Measurements from ENCODE around the gene EIF1AX.
"Not testable (repeated sequence)": the region's sequence is repeated elsewhere in the genome, so short reads cannot be mapped to it uniquely, and the experiment has no call there.

EIF1AX gene, protein sequence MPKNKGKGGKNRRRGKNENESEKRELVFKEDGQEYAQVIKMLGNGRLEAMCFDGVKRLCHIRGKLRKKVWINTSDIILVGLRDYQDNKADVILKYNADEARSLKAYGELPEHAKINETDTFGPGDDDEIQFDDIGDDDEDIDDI

DNA sequence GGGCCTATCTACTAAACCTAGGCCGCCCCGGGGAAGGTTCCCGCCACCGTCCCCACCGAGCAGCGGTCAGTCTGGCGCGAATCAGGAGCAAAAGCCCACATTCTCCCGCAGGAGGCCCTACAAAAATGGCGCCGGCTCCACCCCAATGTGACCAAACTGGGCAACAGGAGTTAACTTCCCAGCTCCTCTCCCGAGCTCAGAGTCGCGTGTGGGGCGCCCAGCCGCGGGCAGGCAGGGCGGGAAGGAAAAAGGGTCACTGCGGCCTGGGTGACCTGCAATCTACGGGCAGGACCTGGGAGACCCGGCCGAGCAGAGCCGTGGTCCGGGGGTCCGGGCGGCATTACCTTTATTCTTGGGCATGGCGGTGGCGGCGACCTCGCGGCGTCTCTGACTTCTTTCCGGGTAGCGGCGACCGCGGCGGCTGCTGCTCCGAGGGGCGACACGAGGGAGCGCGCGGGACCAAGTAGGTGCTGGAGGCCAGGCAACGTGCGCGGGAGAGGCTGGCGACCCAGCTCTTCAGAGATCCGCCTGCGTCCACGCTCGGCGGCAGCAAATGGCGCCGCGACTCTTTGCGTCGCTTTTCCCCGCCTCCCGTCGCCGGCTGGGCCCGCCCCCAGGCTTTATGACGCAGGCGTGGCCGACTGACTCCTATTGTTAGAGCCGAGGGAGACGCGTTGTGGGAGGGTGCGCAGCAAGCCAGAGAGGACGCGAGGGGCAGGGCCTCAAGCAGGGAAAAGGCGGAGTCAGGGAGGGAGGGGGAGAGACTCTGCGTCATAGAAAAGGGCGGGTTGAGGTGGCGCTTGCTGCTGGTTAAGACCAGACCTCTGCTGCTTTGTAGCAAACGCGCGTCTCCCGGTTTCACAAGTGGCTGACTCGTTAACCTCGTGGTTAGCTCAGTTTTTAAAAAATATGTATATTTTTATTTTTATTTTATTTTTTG lies at the start of gene EIF1AX:
TSS of gene EIF1AX (minus strand) at position 558 of the 940 bp plus-strand sequence. CDS start at position 360, 198 bp downstream.
- peak; percentile 80 for DNase-seq

DNA sequence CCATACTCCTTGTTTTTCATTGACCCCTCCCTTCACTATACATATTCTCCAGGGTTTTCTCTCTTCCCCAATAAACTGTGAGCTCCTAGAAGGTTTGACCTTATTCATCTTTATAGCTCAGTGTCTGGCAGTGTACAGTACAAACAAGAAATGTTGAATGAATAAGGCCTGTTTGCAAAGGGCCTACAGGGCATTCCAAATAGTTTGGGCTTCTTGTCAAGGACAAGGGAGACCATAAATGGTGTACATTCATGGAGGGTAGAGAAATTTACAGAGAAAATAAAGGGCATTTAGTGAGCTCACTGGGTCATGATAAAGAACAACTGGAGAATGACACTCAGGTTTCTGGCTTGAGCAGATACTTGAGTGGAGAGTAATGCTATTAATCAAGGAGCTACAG lies 47.5 kb upstream of the EIF1AX start:
- no peak for DNase-seq

DNA sequence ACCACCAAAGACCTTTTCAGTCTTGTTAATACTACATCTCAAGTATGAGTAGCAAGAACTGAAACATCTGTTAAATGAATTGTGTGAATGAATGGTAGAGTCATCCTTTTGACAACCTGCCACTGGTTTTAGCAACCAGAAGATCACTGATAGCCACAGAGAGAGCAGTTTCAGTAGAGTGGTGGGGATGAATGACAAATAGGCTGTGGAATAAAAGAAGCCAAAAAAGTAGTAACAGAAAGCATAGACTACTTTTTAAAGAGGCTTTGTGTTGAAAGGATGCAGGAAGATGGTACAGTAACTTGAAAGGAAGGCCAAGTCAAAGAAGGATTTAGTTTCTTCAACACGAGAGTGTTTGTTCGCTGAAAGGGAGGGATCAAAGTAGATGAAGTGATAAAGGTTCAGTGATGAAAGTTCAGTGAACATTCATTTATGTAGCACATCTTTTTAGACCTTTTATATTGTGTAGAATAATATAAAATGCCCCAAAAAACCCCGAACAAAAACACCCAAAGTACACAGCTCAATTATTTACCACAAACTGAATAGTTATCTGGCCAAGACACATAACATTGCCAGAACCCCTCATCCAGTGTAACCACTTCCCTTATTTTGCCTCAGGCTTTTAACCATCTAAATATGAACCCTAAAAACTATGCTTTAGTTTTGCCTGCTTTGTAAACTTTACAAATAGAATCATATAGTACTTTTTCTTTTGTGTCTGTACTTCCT lies 40.1 kb upstream of the EIF1AX start:
- DNase-seq: no peak

DNA sequence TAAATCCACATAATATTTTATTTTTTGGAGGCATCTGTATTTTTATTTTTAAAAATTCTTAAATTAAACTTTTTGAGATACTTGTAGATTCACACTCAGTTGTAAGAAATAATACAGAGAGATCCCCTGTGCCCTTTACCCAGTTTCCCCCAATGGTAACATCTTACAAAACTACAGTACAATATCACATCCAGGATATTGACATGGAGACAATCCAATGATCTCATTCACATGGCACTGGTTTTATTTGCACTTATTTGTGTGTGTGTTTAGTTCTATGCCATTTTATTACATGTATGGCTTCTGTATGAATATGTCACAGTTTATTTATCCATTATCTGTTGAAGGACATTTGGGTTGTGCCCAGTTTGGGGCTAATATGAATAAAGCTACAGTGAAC lies 35.5 kb upstream of the EIF1AX start:
- no peak for DNase-seq

DNA sequence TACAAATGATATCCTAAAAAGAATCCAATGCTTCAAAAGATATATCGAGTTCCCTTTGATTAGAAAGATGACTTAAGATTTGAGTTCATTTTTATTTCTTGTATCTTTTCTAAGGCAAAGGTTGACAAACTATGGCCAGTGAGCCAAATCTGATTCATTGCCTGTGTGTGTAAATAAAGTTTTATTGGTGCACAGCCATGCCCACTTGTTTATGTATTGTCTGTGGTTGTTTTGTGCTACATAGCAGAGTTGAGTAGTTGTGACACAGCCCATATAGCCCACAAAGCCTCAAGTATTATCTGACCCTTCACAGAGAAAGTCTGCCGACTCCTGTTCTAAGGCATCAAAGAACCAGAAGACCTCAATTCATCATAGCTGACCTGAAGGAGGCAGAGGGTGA lies 32.2 kb upstream of the EIF1AX start:
- no peak for DNase-seq

DNA sequence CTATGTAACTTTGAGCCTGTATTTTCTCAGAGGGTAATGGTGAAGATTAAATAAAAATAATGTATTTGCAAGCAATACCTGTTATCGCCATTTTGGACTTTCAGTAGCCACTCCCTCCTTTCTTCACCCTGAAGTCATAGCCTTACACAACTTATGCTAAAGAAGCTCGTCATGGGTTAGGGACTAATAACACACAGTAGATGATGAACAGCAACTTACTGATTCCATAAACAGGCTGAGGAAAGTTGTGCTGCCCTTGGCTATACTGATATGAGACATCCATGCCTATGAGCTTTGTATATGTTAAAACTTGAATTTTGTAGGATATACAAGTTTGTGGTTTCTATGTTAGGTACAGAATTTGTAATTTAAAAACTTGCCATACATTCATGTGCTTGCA lies 31.7 kb upstream of the EIF1AX start:
- no peak for DNase-seq

DNA sequence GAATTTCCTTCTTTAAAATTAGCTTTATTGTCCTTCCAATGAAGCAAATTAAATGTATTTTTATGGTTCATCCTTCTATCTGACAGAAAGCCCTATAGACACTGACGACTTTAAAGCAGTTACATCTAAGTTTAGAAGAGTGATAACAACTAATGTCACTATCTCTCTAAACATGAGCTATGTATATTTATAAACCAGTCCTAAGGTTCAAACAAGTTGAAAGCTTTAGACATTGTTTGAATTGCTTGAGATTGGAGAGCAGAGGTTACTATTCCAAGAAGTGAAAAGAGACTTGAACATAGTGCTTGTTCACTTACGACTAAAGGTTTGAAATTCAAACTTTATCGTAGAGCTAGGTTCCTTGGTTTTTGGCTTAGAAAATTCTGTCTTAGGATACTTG lies 30.2 kb upstream of the EIF1AX start:
- DNase-seq: no peak

DNA sequence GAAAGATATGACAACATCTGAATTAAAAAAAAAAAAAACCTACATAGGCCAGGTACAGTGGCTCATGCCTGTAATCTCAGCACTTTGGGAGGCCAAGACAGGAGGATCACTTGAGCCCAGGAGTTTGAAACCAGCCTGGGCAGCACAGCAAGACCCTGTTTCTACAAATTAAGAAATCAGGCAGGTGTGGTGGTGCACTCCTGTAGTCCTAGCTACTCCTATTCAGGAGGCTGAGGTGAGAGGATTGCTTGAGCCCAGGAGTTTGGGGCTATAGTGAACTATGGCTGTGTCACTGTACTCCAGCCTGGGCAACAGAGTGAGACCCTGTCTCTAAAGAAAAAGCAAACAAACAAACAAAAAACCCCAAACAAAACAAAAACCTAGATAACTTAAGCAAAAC lies 20.9 kb upstream of the EIF1AX start:
- DNase-seq: not testable (repeated sequence)

DNA sequence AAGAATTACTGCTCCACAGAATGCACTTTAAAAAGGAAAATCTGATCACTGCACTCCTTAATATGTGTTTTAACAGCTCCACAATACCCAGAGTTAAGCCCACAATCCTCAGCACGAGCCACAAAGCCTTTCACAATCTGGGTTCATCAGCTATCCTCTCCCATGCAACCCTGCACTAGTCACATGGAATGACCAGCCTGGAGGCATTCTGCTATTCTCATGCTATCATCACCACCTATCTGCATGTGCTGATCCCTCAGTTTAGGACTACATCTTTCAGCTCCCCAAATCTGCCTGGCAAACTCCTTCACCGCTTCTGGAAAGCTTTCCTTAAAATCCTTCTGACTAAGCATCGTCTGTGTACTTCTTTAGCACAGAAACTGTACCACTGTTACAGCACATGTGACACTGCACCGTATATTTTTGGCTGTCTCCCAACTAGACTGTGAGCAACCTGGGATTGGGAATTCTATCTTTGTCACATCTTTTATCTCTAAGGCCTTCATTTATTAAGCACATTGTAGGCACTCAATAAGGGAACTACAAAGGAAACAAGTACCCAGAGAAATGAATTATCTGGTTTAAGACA lies 18.3 kb upstream of the EIF1AX start:
- DNase-seq: no peak

DNA sequence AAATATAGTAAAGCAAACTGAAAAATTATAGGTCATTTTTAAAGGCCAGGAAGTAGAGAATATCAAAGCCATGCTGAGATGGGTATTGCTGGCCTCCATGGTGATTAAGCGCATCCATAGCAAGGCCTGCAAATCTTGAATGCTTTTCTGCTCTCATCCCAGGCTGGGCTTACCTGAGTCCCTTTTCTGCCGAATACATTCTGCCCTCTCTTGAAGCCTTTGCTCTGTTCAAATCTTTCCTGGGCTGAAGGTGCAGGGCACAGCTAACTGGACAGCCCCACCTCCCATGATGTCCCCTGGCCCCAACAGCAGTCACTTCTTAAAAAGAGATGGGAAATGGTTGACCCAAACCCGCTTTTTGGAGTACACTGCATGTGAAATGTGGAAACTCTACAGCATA lies 10.1 kb upstream of the EIF1AX start:
- no peak for DNase-seq

DNA sequence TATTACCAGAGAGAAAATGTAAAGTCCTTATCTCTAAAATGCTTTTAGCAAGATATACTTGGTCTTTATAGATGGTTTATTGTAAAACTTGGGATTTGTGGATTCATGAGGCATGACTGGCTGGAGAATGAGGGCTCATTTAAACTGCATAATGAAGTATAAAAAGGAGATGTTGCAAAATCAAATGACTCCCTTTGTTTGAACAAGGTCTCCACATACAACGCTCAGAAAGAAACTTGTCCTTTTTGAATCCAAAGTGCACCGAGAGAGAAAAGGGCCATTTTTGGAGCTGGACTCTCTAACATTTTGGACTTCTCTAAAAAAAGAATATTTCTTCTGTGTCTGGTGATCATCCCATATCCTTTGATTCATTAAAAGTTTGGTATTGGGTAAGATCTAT lies 7.7 kb upstream of the EIF1AX start:
- DNase-seq: no peak

DNA sequence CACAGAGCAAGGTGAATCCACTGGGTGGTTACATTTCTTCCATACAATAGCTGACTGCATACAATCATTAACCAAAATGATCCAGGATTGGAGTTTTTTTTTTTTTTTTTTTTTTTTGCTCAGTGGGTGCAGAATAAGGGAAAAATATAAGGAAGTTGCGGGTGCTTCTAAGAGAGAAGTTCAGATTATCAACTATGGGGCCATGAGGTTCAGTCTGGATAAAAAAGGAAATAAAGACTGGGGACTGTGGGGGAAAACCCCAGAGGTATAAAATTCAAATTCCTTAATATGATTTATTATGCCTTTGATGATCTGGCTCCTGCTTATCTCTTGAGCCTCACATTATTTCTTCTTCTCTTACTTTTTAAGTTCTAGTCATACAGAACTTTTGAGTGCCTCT lies 5.9 kb upstream of the EIF1AX start:
- no peak for DNase-seq

DNA sequence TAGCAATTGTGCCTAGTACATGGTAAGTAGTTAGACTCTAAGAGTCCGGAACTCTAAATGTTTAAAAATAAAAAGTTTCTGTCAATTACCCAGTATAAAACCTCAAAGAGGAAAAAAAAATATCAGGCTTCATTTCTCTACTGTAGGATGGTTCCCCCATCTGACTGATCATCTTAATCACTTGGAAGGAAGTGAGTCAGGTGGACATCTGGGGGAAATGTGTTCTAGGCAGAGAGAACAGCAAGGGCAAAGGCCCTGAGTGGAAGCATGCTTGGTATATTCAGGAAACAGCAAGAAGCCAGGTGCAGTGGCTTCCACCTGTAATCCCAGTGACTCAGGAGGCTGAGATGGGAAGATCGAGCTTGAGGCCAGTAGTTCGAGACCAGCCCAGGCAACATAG lies 2.9 kb upstream of the EIF1AX start:
- DNase-seq: no peak

DNA sequence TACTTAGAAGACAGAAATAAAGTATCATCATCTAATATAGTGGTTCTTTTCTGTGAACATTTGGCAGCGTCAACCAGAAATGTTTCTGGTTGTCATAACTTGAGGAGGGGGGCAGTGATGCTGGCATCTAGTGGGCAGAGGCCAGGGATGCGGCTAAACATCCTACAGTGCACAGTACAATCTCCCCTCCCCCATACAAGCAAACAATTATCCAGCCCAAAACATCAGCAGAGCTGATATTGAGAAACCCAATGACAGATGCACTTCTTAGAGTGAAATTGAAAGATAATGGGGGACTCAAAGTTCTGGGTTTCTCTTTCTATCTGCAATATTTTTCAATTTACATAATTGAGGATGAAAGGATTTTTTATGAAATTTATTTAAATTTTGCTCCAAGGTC lies 1.9 kb upstream of the EIF1AX start:
- no peak for DNase-seq

DNA sequence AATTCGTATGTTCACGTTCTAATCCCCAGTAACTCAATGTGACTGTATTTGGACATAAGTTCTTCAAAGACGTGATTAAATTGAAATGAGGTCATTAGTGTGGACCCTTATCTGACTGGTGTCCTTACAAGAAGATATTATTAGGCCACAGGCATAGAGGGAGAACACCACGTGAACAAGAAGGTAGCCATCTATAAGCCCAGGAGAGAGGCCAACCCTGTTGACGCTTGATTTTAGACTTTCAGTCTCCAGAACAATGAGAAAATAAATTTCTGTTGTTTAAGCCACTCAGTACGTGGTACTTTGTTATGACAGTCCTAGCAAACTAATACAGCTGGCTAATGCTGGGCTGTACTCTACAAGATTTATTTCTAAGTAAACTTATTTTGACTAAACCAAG lies 1.5 kb upstream of the EIF1AX start:
- DNase-seq: no peak

DNA sequence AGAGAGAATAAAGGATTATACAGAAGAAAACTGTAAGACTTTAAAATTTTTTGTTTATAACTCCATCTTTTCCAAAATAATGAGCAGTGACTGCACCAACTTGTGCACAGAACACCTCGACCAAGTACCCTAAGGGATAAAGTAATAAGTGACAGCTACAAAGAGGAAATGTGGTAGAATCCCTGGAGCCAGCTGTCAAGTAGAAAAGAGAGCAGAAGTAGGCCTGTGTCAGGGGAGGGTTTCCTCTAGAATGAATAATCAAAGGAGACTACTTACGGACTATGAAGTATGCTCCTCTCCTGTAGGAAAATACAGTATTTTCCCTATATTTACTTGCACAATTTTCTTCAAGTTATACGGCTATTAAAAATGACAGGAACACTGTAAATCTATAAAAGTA lies 1.2 kb downstream of the EIF1AX start:
- DNase-seq: no peak

DNA sequence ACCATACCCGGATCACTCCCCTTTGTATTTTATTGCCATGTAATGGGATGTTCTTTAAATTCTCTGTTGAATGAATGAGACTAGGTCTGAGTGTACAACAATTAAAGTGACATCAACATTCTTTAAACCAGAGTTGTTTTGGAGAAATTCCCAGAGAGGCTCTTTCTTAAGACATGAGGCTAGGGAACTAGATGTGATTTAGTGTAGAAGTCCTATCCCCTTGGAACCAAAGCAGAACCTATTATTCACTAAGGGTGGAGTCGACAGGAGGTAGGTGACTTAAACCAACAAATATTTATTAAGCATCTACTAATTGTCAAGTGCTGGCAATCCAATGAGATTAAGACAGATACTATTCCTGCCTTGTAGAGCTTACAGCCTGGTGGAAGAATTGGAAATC lies 1.7 kb downstream of the EIF1AX start:
- DNase-seq: no peak

DNA sequence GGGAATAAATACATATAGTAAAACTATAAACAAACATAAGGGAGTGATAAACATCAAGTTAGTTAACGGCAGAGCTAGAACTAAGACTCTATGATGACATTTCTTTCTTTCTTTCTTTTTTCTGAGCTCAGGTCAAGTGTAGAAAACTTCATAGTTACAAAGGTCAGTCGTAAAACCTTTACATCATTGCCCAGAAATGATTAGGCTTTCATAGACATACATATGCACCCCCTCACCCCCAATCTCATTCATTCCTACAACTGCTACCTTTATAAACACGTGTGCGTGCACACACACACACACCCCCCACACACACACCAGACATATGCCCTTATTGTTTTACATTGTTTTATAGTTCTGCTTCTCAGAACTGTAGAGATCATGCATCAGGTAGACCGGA lies 5.7 kb downstream of the EIF1AX start:
- no peak for DNase-seq

DNA sequence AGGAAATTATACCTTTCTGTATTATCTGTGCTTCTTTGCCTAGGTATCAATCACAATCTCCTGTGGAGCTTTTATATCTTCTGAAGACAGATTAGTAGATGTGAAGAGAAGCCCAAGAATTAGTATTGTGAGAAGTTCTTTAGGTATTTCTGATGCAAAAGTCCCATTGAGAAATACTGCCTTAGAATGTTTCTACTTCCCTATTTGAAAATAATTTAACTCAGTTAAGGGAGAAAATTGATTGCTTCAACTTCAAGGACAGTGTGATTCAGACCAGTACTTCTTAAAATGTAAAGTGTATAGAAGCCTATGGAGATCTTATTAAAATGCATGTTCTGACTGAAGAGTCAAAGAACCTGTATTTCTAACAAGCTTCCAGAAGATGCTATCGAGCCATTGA lies 9.0 kb downstream of the EIF1AX start:
- no peak for DNase-seq

DNA sequence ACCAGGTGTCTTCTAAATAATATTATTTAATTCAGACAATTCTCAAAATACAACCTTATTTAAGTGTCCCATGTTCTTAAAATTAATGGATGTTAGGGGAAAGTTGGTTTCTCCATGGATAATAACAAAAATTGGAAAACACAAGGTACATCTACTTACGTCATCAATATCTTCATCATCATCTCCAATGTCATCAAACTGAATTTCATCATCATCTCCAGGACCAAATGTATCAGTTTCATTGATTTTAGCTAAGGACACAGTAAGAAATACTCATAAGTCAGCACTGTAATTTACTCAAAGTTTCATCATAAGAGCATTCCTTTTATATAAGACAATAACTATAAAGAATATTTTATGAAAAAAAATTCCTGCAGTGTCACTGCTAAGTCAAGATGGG lies 11.3 kb downstream of the EIF1AX start:
- DNase-seq: no peak

DNA sequence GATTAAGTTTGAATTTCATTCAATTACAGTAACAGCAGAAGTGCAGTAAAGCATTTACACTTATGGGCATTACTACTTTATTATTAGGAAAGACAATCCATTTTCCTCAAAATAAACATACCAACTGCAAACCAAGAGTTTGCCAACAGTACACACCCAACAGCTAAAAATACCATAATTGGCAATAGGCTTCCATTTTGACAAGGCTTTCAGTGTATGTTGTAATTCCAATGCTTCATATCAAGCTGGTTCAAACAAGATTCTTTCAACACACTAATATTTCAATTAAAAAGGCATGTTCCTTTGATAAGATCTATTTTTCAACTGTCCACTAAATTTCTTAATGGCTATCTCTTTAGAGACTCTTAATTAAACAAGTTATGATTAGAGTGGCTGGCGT lies 12.1 kb downstream of the EIF1AX start:
- DNase-seq: no peak

DNA sequence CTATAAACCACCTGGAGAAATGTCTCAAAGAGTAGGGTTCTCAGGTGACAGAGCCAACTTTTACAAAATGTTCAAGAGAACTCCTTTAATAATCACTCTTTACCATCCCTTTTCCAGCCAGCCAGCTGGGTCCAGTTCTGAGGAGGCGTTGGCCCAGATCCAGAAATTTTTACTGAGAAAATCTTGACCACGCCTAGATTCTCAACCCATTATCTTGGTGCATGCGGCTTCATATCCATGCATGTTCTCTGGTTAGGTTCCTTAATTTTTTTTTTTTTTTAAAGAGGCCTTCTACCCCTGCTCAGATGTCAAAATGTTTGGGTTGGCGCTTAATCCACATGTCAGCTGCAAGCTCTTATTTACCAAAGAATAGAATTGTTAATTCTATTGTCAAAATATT lies 13.0 kb downstream of the EIF1AX start:
- no peak for DNase-seq

DNA sequence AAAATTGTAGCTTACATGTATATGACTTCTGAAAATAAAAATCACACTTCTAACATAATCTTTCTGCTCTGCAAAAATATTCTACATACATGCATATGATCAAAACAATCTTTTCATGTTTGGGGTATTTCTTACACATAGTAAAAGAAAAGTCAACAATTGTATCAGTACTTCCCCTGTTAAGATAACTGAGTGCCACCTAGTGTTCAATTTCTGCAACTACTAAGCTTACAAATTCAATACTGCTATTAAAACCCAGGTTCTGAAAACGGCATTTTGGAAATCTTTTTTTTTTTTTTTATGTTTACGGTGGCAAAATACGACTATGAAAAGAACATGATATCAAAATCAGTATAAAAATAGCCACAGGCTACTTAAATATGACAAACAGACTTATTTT lies 14.2 kb downstream of the EIF1AX start:
- DNase-seq: not testable (repeated sequence)

DNA sequence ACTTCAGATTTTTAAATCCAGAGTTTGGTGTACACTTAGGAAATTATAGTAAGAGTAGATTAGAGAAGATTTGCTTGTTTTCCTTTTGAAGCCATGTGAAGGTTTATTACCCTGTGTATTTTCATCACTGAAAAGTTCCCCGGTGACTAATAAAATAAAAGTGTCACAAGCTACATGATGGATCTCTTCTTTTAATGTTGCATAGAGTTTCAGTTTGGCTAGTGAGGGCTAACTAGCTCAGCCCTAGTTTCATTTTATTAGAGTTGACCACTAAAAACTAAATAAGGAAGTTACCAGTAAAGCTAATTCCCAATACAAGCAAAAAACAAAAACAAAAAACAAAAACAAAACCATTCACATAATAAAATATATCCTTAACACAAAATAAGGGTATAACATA lies 14.8 kb downstream of the EIF1AX start:
- DNase-seq: not testable (repeated sequence)
